GM10847 (cell line): ENCODE measurements around the gene GTF3C5.

Source experiments
- POLR2A ChIP-seq: IDR thresholded peaks from 2 replicates; pipeline ENCODE4 v1.6.1; 2011; ENCODE audit not compliant: insufficient read length; ENCODE audit errors: extremely low read depth

GTF3C5 gene

DNA sequence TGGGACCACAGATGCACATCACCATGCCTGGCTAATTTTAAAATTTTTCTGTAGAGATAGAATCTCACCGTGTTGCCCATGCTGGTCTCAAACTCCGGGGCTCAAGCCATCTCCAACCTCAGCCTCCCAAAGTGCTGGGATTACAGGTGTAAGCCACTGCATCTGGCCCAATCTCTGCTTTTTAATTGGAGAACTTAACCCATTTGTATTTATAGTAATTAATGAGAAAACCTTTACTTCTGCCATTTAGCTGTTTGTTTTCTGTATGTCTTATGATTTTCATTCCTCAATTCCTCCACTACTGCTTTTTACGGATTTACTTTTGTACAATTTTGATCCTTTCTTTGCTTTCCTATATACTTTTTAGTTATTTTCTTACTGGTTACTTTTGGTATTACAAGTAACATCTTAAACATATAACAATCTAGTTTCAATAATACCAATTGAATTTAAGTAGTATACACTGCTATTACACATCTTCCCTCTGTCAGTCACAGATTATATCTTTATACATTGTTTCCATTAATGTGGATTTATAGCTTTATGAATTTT lies 64.1 kb downstream of the GTF3C5 start:
- TF ChIP-seq POLR2A = no peak

DNA sequence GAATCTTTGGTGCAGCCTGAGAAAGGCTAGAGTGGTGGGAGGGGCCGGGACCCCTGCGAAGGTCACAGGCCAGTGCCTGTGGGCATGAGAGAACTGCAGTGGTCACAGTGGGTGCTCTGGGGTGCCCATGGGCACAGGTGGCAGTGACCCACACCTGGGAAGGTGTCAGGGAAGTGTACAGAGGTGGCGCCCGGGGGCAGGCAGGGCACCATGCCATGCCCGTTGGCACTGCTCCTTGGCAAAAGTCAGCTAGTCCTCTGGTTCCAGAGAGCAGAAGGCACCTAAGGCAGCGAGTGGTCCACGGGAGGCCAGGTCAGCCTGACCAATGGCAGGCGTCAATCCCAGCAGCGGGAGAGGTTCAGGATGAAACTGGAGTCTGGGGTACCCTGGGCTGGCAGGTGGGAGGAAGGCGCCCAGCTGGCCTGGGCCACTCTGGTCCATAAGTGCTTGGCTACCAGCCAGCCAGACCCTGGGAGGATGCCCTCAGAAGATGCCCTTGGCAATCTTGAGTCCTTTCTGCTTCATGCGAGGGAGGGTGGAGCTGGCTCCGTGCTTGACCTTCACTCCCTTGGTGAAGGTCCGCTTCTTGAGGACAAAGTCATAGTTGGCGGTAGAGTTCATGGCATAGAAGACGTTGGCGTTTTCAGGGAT lies 67.4 kb downstream of the GTF3C5 start:
- no peak for TF ChIP-seq POLR2A

DNA sequence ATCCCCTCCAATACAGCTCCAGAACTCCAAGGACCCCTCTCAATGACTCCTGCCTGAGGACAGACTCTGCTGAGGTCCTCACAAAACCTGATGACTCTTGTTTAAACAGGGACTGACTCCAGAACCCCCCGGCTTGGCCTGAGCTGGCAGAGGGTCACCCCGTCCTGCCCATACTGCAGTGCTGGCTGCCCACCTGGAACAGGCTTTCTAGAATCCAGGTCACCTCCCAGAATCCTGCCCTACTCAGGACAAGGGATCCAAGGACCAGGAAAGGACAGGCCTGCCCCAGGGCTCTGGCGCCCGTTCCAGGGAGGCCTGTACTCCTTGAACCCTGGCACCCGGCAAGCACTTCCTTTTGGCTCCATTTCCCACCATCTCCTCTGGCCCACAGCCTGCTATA lies 68.1 kb downstream of the GTF3C5 start:
- TF ChIP-seq POLR2A = no peak

DNA sequence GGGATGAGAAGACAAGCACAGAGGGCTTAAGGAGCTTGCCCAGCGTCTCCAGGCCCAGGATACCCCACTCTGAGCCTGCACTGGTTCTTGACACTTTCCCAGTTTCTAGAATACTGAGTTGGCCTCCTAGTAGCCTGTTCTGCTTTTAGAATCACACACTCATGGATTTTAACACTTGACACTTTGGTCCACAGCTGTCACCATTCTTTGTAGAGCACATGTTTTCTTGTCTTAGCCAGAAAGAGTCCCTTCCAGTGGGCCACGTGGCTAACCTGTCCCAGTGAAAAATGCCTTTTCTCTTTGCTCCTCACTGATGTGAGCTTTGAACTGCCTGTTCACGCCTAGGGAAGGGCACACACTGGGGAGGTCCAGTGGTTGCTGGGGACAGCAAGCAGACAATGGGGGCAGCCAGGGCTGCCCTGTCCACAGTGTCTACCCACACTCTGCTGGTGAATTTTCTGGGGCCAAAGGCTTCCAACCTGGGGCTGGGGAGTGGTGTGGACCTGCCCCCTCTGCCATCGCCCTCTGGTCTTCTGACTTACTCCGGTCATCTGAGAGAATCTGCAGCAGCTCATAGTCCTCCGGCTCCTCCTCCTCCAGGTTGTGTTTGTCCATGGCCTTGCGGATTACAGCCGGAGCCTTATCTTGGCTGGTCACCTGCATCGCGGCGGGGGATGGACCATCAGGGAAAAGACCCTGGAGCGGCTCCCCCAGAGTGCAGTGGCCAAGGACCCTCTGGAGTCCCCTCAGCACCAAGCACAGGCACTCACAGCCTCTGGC lies 69.1 kb downstream of the GTF3C5 start:
- TF ChIP-seq POLR2A = no peak

DNA sequence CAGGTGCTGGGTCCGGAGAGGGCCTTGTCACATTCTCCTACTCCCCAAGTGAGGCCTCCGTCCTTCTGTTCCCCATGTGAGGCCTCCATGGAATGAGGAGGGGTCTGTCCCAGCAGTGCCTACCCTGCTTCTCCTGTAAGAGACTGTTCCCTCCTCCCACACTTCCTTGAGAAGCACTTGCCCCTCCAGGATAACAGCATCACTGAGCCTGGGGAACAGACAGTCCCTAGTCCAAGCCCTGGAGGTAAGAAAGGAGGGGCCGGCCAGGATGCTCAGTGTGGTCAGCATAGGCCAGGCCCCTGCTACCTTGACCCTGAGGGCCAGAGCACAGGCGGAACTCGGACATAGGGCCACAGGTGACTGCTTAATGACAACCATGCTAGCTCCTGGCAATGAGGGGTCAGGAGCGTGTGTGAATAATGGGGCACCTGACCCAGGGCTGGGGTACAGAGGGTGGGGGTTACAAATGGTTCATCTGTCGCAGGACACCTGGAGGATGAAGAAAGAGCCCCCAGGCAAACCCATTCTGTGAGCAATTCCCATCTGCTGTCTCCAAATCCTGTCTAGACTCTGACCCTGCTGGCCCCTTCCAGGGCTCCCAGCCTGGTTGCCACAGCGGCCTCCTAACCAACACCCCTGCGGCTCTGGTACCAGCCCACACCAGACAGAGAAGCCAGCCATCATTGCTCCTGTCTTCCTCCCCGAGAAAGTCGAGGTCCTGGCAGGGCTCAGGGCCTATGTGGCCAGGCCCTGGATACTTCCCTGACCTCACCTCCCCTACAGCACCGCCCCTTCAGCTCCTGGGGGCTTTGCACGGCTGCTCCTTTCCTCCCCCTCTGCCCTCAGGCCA lies 69.9 kb downstream of the GTF3C5 start:
- TF ChIP-seq POLR2A = no peak

DNA sequence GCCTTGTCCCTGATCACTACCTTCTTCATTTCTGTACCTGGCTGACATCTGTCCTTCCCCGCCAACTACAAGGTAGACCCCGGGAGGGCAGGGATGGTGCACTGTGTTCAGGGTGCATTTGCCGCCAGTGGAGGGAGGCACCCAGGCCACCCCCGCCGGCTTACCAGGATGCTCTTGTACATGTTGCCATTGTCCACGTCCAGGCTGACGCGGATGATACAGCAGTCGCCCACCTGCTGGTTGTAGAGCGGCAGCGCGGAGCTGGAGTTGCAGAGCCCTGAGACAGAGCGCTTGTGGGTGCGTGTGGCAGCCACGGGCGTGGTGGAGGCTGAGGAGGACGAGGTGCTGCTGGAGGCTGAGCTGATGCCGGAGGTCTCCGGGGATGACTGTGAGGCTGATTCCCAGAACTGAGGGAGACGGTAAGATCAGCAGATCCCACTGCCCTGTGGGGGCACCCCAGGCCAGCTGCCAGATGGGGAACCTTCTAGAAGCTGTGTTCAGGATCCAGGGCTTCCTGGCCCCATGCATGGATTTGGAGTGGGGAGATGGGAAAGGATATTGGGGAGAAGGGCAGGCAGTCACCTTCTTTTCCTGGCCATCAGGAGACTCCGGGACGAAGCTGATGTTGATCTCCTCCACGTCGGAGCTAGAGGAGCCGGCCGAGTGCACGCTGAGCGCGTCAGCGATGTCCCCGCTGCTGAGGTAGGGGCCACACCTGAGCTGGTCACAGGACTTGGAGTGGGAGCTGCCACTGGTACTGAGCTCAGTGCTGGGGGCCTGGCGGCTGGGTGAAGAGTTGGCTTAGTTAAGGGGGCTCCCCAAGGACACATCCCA lies 70.8 kb downstream of the GTF3C5 start:
- no peak for TF ChIP-seq POLR2A

DNA sequence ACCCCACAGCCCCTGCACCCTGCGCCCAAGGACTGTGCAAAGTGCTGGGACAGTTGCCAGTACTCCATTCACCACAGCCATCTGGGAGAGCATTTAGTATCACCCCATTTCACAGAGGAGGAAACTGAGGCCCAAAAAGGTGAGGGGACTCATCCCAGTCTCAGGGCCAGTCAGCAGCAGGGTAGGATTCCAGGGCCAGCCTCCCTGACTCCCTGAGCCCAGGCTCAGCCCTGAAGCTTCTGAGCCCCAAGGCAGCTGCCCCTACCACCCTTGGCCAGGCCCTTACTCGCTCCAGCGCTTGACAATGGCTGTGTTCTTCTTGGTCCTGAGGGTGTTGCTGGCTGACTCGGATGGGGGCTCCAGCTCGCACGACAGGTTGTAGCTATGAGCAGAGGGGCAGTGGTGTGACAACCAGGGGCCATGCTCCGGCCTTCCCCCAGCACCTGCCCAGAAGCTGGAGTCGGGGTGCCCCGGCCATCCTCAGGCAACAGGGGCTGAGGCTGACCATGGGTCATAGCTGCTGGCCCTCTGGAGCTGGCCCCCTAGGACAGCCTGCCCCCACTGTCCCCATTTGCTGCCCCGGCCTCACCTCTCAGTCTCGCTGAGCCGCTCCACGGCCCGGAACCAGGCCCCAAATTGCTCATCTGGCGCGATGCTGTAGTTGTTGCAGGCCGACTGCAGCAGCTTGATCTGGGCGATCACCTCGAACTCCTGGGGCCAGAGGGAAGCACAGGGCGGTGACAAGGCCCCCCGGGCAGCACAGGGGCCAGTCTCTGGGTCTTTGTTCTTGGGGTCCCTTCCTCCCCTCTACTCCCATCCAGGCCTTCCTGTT lies 71.6 kb downstream of the GTF3C5 start:
- no peak for TF ChIP-seq POLR2A

DNA sequence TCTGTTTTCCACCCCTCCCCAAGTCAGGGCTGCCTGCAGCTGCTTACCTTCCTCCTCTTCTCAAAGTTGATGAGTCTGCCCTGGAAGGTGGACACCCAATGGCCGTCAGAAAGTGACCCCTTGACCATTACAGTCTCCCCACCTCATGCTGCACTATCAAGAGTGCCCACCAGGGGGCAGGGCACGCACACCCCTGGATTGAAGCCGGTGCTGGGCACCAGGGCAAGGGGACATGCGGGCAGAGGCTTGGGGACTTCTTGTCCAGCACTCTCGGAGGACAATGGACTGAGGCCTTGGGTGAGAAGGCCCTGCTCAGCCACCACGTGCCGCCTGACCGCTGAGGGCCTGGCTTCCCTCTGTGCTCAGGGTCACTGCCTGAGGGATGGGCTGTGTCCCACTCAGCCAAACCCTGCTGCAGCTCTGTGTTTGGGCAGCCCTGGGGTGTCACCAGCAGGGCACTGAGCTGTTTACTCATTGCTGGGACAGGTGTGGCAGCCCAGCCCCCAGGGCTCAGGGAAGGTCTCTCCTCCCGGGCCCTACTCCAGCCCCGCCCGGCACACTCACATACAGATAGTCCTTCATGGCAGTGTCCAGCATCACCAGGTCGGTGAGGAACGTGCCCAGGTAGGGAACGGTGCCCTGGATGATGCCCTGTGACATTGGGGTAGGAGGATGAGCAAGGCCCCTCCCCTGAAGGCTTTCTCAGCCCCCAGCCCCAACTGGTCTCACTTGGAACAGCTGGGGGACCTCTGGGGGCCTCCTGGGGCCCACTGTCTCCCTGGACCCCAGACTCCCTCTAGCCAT lies 72.6 kb downstream of the GTF3C5 start:
- TF ChIP-seq POLR2A = no peak

DNA sequence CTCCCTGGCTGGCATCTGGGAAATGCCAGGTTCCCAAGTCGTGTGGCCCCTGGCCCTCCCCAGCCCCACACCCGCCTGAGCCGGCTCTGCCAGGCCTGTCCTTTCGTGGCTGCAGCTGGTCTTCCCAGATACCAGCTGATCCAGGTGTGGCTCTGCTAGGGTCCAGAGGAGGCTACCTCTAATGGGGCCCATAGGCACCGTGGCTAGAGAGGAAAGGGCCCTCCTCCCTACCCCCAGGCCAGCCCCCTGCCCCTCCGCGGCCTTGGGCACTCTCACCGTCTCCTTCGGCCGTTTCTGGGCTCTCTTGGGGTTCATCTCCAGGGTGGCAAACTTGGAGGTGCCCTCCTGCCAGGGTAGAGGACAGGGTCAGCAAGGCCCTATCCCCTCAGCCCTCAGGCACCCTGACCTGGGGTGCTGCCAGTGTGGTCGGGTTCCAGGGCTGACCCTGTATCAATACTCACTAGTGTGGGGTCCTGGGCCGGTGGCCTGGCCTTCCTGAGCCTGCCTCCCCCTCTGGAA lies 73.2 kb downstream of the GTF3C5 start:
- no peak for TF ChIP-seq POLR2A

DNA sequence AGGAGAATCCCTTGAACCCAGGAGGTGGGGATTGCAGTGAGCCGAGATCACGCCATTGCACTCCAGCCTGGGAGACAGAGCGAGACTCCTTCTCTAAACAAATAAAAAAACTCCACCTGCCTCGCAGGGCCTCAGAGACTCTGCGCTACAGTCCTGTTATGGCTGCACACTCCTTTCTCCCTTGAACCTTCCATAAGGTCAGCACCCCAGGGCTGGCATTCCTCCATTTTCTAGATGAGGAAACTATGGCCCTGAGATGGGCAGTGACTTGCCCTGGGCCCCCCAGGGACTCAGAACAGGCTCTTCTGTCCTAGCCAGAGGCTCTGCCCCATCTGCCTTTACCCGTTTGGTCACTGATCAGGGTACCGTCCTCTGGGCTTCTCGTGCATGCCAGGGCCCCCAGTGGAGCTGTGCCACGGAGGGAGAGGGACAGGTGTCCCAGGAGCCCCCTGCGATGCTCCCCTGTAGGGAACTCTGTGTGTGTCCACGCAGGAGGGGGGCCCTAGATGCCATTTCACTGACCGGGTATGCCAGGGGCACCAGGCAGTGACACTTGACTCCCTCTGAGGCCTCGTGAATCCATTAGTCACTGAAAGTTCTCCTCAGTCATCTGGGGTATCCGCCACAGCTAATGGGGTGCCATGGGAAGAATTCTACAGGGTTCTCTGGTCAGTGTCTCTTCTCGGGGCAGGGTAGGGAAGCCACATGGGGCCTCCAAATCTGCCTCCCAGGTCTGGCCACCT lies 74.1 kb downstream of the GTF3C5 start:
- no peak for TF ChIP-seq POLR2A

DNA sequence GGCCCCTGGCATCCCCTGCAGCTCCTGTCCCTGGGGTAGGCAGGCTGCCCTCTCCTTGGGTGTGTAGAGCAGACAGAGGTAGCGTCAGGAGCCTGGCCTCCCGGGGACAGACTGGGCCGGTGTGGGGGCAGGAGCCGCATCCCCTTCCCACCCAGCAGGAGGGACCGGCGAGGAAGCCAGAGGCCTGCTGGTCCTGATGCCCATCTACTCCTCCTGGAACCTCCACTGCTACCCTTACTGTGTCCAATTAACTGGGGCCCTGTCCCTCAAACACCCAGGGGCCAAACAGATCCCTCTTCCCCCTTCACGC lies 74.6 kb downstream of the GTF3C5 start:
- no peak for TF ChIP-seq POLR2A

DNA sequence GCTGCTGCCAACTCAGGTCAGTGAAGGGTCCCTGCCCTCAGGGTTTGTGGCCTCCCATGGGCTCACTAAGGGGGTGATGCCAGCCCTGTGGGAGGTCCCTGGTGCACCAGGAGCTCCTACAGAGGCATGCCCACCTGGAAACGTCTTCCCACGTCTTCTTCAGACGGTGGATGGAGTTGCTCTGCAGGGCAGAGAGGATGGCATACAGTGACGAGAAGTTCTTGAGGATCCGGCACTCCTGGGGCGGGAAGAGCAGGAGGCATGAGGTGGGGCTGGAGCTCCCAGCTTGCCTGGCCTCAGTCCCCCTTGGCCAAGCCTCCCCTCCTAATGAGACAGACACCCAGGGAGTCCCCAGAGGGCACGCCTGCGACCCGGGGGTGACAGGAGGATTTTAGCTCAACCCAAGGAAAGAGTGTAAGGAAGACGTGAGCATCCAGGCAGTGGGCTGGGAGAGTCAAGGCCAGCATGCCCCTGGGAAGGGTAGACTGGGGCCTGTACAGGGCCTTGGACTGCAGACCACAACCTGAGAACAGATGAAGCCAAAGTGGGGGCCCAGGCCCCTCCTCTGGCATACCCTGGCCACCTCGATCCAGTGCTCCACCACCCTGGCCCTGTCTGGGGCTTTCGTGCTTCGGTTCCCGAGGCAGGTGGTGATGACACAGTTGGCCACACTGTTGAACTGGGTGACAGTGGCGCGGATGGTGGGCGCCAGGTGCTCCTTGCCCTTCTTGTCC lies 75.9 kb downstream of the GTF3C5 start:
- TF ChIP-seq POLR2A = no peak
